Activated CD4-positive, alpha-beta T cell treated with anti-CD3 and anti-CD28 coated beads, Interleukin-2, Interleukin-4, amounts not matched to agents 100 ng/mL and 50 ng/mL, durations not matched to agents 16 hours and 8 hours (primary cell): ENCODE data around the gene DOK7.
"Not testable (repeated sequence)": the region's sequence is repeated elsewhere in the genome, so short reads cannot be mapped to it uniquely, and the experiment has no call there.

Experiments used
- DNase-seq: peaks from one replicate; pipeline ENCODE4 v3.0.0-alpha.2; 2020; ENCODE audit warnings: low spot score

DOK7 gene

DNA sequence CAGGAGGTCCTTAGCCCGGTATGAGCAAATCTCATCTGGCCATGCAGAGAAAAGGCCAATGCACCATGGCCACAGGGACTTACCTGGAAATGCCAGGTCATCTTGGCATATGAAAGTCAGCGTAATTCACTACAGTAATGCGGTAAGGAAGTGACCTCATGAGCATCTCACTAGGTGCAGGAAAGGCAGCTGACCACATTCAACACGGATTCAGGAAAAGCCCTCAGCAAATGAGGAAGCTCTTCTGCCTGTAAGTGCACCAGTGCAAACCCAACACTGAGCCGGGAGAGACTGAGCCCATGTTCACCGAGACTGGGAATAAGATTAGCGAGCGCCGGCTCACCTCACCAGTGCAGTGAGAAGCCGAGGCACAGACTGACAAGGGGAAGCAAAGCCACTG, 45.4 kb downstream of the DOK7 start:
- DNase-seq, result no peak

DNA sequence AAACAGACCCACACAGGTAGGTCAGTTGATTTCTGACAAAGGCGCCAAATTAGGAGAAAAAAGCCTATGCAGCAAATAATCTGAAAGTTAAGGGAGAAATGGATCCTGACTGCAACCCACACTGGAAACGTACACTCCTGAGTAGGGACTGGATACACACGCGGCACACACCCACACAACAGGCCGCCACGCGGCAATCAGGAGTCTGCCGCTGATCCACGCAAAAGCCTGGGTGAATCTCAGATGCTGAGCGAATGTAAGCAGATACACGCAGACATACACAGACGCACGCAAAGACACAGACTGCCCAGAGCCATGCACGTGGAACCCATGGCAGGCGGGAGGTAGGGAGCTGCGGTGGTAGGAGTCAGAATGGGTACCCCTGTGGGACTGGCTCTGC, 47.4 kb downstream of the DOK7 start:
- no peak for DNase-seq

DNA sequence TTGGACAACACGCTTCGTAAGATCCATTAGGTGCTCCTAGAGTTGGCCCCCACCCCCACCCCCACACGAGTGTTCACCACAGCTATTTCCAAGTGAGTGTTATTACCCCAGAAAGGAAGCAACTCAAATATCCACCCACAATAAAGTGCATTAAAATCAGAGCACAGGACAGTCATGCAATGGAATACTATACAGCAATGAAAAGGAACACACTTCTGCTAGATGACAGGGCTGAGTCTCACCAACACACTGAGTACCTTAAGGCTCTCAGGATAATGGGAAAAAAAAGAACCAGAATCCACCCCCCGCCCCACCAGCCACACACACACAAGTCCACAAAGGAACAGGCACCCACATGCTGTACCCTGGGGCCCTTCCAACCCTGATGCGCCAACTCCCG, 48.1 kb downstream of the DOK7 start:
- DNase-seq, result no peak

DNA sequence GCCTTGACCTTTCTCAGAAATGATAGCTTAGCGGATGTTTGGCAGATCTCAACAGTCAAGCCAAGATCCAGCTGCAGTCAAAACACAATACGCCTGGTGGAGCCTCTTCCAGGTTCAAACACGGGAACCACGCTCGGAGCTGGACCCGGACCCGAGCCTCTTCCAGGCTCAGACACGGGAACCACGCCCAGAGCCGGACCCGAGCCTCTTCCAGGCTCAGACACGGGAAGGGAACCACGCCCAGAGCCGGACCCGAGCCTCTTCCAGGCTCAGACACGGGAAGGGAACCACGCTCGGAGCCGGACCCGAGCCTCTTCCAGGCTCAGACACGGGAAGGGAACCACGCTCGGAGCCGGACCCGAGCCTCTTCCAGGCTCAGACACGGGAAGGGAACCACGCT, 48.5 kb downstream of the DOK7 start:
- not testable (repeated sequence) for DNase-seq

DNA sequence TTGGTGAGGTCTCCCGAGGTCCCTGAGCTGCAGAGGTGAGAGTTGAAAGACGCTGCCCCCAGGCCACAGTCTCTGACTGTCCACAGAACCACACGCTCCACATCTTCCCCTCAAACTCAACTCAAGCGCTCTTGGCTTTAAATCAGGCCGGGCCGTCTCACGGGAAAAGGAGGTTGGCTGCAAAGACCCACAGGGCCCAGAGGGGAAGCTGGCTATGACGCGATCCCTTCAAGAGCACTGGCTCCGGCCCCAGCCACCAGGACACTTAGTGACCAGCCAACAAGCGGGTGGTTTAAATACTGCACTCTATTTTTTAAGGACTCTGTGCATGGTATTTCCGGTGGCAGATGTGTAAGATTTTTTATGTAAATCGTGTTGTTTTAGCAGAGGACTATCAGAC, 49.2 kb downstream of the DOK7 start:
- DNase-seq, result no peak

DNA sequence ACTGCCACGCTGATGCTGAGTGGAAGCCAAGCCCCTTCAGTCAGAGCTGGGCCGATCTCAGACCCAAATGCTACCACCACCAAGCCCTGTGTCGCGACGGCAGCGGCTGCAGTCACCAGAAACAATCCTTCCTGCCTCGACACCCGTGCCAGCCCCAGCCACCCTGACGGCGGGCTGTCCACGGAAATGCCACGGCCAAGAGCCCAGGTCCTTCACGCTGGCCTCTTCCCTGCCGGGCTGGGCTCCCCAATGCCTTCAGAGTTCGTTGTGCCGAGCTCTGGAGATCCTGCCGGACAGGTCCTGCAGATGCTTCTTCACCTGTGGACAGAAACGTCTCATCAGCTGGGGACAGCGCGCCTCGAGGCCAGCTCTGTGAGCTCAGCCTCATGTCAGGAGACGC, 49.6 kb downstream of the DOK7 start:
- no peak for DNase-seq

DNA sequence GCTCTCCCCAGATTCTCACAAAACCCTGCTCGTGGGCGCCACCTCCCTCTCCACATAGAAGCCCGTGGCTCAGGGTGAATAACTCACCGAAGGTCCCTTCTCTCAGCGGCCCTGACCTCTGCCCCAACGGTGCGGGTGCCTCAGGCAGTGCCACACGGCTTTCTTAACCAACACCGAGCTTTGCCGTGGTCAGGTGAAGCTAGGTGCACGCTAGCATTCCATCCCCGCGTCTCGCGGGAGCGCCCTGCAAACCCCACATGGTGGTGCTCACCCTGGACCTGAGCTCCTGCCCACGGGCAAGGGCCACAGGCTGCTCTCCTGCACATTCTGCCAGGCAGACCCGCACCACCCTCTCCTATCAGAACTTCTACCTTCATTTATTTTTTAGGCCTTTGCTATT, 50.7 kb downstream of the DOK7 start:
- no peak for DNase-seq

DNA sequence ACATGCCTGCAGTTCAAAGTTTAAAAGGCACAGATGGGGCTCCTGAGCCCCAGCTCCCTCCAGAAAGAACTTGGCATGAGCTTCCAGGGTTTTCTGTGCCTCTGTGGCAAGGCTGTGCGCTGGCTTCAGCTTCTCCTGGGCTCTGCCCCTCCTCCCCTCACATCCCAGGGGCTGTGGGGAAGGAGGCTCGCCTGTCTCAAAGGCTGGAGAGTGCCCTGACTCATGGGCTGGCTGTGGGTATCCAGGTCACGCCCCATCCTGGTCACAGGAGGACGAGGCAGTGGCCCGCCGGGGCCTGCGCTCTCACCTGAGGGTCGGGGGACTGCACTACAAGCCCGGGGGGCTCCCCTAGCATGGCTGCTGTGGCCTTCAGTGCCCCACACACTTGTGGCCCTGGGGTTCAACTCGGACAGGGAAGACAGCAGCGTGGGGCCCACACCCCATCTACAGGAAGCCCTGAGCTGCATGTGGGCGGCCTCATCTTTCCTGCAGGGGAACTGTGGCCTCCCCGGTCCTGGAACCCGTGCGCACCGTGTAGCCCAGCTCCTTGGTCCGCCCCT, 51.2 kb downstream of the DOK7 start:
- DNase-seq, result no peak

DNA sequence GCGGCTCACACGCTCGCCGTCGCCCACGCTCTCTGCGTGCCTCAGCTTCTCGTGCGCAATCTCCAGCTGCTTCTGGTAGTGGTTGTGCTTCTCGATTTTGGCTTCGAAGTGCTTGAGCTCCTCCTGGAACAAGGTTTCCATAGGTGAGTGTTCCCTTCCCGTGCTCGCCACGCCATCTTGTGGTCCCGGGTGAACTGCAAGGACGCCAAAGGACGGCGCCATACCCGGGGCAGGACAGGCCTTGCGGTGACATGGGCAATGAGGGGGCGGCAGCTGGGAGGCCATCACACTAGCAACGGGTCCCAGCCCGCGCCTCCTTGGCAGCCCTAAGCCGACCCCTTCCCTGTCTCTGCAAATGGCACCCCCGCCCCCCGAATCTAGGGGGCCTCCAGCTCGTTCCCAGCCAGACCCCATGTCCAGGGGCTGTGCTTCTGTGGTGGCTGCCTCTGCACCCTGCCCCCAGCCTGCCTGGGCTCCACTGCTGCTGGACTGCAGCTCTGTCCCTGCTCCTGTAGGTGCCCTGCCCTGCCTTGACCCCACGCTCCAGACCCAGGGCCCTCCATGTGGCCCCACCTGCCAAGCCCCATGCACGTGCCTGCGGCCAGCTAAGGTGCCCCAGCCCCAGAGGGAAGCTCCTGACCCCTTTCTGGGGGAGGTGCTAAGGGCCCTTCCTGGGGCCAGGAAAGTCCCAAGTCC, 51.8 kb downstream of the DOK7 start:
- DNase-seq, result no peak

DNA sequence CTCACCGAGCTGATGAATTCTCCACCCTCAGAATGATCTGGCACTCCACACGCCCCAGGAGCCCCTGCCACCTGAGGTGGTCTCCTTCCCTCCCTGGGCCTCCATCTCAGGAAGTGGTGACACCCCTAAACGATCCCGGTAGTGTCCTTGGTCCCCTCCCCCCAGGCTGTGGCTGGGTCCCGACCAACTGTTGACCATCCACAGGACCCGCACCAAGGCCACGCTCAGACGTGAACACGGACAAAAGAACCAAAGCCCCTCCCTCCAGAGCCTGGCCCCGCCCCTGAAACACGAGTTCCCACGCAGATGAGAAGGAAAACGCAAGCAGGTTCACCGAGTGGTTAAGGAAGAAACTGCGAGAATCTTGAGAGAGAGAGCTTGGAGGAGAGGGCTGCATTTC, 52.5 kb downstream of the DOK7 start:
- no peak for DNase-seq

DNA sequence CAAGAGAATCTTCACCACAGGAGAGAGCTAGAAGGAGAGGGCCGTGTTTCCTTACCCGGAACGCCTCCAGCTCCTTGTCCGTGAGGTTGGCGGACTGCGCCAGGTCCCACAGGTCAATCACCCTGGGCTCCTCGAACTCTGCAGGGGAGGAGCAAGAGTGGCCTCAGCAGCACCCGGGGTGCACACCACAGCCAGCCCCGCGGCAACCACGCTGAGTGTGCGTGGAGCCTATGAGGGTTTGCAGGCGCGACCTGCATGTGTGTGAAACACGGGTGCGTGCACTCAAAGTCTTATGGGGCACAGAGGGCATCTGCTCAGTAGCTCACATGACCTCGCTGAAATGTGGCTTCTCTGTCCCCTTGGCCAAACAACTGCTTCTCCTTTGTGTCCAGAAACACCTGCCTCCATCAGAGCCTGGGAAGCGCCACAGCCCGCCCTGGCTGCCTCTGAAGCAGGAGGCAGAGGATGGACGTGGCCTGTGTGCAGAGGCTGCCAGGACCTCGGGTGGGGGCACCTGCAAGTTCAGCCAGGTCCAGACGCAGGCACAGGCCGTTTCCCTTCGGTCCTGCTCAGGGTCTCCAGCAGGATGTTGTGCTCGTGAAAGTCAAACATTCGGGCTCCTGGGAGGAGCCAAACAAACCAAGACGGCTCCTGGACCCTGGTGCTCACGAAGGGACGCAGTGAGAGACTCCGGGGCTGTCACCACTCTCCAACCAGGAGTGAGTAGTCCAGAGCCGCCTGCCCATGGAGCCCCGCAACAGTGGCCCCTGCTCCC, 53.1 kb downstream of the DOK7 start:
- no peak for DNase-seq

DNA sequence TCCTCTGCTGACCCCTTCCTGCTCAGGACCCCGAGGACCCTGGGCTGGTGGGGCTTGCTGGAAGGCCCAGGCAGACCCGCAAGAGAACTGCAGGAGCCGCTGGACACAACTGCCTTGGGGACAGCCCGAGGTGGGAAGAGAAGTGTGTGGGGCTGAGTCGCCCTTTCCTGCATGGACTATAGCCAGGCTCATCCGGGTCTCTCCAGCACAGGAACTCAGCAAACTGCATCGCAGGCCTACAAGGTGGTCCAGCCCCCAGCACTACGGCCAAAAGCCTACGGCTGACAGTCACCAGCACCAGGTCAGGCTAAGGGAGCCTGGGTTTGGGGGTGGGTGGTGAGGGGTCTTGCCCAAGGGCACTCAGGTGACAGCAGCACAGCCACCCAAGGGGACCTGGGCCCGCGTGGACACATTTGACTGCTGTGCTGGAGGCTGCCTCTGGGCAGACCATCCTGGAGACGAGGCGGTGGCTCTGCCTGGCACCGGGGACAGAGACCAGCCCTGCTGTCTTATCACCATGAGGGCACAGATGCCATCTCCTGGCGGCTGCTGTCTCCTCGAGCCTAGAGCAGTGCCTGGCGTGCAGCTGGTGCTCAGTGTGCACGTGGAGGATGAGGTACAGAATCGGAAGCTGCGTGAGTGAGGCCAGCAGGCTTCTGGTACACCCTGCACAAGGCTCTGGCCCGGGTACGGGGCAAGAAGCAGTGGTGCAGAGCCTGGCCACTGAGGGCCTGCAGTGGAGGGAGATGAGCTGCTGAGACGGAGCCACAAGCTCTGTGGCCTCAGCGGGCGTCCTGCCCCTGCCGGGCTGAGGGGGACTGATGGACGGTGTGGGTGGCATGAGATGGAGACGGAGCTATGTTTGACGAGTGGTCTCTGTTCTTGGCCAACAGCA, 54.0 kb downstream of the DOK7 start:
- DNase-seq, result no peak

DNA sequence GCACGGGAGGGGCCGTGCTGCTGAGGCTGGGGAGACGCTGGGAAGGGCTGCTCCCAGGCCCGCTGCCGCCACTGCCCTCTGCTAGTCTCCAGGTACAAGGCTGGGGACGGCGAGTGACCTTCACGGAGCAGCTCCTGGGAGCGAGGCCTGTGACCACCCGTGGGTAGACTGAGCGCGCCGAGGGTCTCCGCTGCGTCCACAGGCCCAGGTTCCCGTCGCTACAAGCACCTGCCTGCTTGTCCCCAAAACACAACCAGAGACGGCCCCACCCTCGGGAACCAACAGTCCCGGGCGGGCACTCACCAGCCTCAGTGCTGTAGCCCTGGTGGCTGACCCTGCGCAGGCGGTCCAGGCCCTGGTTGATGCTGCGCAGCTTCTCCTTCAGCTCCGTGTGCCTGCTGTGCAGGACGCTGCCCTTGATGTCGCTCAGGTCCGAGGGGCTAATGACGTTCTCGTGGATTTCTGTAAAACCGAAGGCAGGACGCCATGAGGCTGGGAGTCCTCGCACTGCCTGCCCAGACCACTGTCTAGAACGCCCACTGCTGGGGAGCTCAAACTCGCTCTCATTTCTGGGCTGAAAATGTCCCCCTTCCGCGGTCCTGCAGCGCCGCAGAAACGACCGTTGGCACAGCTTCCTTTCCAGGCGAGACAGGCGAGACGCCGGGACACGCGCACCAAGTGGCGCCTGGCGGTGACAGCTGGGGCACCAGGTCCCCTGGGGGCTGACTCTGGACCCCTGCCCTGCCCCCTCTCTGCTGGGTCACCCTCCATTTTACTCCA, 54.8 kb downstream of the DOK7 start:
- DNase-seq, result no peak

DNA sequence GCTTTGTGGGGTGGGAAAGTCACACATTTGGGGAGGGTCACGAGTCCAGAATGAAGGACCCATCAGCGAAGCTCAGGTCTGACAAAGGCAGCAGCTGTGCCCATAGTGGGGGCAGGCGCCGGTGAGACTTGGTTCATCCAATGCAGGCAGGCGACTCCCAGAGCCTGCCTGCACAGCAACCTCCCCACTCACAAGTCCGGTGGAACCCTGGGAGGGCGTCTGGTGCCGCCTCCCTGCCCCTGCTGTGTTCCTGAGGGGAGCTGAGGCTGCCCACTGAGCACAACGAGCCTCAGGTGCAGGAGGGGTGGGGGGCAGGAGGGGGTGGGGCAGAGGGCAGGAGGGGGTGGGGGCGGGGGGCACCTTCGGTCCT, 55.4 kb downstream of the DOK7 start:
- no peak for DNase-seq

DNA sequence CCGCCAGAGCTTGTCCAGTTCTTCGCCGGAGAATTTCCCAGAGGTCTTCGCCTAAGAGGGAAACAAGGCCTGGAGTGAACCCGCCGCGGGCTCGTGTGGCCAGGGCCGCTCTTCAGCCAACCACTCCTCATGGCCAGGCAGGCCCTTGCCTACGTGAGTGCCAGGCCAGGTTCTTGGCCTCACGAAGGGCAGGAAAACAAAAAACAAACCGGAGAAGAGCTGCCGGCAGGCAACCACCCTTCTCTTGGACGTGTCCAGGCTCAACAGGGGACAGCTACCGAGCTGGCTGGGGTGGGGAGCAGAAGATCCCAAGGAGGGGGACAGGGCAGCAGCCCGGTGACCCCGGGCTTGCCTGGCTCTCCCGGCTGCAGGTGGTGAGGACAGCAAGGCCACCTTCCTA, 55.8 kb downstream of the DOK7 start:
- no peak for DNase-seq

DNA sequence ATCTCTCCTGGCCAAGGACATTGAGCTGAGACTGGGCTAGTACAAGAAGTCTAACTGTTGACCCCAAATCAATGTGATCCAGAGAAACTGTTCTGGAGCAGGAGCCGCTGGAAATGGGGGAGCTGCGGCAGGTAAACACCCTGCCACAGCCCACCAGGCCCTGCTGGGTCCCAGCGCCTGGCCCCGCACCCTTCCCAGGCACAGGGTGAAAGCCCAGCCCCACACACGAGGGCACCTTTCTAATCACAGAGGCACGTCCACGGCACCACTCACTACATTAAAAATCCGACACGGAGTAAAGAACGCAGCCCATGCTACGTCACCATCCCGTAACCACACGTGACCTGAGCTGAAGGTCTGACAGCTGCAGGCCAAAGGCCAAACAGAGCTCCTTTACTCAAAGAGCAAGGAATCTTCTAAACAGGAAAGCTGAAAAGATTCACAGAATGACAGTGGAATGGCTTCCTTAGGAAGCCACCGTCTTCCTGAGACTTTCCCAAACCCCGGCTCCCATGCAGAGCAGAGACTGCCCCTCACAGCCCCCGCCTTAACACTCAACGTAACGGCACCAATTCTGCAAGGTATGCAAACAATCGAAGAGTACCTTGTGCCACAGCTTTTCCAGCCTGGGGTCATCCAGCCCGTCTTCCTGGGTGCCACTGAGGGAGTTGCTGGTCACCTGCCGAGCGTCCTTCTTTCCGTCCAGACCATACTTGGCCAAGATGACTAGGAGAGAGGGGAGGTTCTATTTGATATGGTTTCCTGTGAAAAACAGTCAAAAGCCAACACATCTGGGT, 56.6 kb downstream of the DOK7 start:
- DNase-seq, result no peak

DNA sequence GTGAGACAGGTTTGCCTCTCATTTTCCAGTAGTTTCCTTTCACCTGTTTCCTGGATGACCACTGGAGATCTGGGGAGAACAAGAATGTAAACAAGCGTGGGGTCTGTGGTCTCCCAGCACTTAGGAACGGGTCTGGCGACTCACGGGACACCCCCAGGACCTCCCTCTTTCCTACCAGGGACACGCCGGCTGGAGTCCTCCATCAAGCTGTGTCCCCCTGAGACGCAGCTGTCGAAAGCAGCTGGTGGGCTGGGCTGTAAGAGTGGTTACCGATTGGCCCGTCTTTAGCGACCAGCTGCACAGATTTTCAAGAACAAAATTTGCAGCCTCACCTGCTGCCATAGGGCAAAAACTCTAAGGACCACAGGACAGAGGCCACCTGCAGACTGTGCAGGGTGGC, 57.2 kb downstream of the DOK7 start:
- DNase-seq, result no peak

DNA sequence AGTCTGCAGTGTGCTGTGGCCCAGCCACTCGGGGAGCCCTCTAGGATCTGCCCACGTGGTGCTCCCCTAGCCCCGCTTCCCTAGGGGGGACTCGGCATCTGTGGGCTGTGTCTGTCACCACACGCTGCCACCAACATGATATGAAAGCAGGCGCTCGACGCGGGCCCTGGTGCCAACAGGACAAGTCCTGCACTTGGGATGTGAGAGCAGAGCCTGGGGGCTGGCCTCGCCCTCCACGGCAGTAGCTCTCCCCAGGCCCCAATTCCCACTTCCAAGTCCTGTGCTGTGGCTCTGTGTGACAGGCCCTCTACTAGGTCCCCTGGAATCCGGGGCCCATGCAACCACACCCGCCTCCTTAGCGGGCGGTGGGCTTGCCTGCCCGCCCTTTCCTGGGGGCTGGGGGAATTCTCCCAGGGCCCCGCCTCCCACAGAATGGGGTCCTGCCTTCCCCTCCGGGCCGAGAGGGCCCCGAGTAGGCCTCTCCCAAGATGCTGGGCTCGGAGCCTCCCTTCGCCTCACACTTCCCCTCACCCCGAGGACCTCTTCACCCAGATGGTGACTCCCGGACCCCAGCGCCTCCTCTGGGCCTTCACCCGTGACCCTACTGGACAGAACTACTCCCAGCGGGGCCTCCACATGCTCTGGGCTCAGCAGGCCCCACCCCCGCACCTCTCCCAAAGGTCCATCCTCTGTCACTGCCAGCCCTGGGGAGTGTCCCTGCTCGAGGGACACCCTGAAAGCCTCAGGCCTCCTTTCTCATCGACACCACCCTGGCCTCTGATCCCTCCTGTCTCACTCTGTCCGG, 57.9 kb downstream of the DOK7 start:
- no peak for DNase-seq

DNA sequence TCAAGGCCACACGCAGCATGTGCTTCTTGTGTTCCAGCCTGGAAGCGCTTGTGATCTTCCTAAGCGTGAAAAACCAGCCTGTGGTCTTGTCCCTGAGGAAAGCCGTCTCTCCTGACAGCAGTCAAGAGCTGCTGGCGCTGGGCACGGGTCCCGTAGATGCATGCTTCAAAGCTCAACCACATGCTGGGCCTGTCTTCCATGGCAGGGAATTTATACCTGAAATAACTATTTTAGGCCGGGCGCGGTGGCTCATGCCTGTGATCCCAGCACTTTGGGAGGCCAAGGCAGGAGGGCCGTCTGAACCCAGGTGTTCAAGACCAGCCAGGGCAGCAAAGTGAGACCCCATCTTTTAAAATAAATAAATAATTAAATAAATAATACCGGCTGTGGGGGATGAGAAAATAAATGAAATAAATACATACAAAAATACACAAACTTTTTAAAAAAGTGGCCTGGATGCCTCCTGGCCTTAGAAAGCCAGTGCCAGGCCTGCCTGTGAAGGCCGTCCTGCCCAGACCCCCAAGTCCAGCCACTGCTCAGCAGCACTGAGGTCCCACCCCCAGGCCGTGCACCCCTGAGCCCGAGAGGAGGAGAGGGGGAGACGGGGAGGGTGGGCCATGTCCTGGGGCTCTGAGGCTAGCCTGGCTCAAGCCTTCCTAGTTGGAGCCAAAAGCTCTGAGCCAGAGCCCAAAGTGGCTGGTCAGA, 58.7 kb downstream of the DOK7 start:
- no peak for DNase-seq

DNA sequence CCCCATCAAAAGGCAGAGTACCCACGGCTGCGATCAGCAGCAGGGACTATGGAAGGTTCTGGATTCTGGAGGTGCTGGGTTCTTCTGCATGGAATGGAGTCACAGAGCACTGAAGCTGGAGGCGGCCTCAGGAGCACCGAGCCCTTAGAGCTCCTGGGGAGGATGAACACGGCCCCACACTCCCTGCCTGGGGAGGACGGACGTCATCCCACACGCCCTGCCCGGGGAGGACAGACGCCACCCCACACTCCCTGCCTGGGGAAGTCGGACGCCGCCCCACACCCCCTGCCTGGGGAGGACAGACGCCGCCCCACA, 59.2 kb downstream of the DOK7 start:
- no peak for DNase-seq
